Cardiac muscle cell (in vitro differentiated cells and primary cell): ENCODE measurements around the gene PTGDS. TPM values are rescaled to one million over a fixed set of nuclear protein-coding genes. Genes with fewer than 3 reads are reported as not detected.

ENCODE experiments used
- DNase-seq, 2 donors: peaks; one replicate each; pipeline versions ENCODE4 v3.0.0 to v3.0.0-alpha.2; 2010 to 2017; ENCODE audit warnings: low read depth in 1 of 2, low spot score in 1 of 2
- H3K27ac ChIP-seq: fragments of 200-600 bp; sonication (generic); 2 replicates; pipeline ENCODE4 v1.5.1; 2016
- H3K27me3 ChIP-seq: fragments of 200-600 bp; sonication (generic); 2 replicates; pipeline ENCODE4 v1.6.0; 2016; ENCODE audit warnings: control low read depth
- H3K36me3 ChIP-seq: fragments of 200-600 bp; sonication (generic); 2 replicates; pipeline ENCODE4 v1.5.1; 2016; ENCODE audit warnings: control low read depth
- H3K4me1 ChIP-seq: fragments of 200-600 bp; sonication (generic); 2 replicates; pipeline ENCODE4 v1.8.1; 2017; ENCODE audit warnings: low read depth, mild to moderate bottlenecking, mixed run types
- H3K4me3 ChIP-seq: fragments of 200-600 bp; sonication (generic); 2 replicates; pipeline ENCODE4 v1.5.1; 2016; ENCODE audit warnings: mild to moderate bottlenecking
- H3K9me3 ChIP-seq: fragments of 200-600 bp; sonication (generic); 2 replicates; pipeline ENCODE4 v1.5.1; 2017; ENCODE audit warnings: low read depth, mild to moderate bottlenecking, control low read depth
- polyA plus RNA-seq: library from polyadenylated mRNA; unstranded; fragments of >200 nt; fragmentation: Nextera tagmentation; extraction: Ambion mirVana; gene quantifications from 2 replicates; pipeline ENCODE4 v1.2.1, GENCODE V29; 2016
- total RNA-seq: library from RNA; depleted of rRNA; stranded (reverse); fragments of >200 nt; gene quantifications from 2 replicates; pipeline ENCODE4 v1.2.3, GENCODE V29; 2016
- TF ChIP-seq, protein P1 (sequence below): IDR thresholded peaks from 2 replicates; pipeline ENCODE4 v1.5.1; 2012; ENCODE audit warnings: low read depth, mild to moderate bottlenecking, low read length

PTGDS gene
- total and polyA plus RNA-seq, 2 experiments from 2014 or later, result 3.4 to 3.9 TPM

DNA sequence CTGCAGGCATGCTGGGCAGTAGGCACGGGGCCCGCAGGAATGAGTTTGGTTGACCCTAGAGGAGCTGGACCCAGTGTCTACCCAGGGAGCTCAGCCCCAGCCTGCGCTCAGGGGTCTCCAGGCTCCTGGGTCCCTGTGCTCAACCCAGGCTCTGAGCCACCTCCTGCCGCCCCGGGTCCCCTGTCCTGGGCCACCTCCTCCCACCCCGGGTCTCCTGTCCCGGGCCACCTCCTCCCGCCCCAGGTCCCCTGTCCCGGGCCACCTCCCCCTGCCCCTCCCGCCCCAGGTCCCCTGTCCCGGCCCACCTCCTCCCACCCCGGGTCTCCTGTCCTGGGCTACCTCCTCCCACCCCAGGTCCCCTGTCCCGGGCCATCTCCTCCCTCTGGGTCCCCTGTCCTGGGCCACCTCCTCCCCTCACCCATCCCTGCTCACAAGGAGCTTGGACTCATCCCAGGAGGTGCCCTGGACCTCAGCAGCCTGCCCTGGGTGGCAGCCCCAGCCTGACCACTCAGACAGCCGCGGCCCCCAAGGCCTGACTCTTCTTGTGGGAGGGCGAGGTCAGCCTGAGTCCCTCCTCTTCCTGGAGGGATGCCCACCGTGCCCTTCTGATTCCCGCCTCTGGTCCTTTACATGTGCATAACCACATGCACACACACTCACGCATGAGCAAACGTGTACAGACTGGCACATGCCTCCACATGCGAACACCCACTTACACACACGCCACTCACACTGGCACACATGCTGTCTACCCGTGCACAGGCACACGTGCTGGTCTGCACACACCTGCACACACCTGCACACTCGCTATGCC is 22.8 kb upstream of the PTGDS start:
- Histone ChIP-seq H3K9me3 (no peaks in the 10 kb centered on the region), H3K27me3 (no peaks in the 10 kb centered on the region), H3K4me1 (peaks cover 10% of the 10 kb centered on the region), H3K4me3 (no peak overlapping the region), H3K27ac (no peak overlapping the region), H3K36me3 (no peaks in the 10 kb centered on the region)
- no peak for DNase-seq
- TF ChIP-seq, protein P1, sequence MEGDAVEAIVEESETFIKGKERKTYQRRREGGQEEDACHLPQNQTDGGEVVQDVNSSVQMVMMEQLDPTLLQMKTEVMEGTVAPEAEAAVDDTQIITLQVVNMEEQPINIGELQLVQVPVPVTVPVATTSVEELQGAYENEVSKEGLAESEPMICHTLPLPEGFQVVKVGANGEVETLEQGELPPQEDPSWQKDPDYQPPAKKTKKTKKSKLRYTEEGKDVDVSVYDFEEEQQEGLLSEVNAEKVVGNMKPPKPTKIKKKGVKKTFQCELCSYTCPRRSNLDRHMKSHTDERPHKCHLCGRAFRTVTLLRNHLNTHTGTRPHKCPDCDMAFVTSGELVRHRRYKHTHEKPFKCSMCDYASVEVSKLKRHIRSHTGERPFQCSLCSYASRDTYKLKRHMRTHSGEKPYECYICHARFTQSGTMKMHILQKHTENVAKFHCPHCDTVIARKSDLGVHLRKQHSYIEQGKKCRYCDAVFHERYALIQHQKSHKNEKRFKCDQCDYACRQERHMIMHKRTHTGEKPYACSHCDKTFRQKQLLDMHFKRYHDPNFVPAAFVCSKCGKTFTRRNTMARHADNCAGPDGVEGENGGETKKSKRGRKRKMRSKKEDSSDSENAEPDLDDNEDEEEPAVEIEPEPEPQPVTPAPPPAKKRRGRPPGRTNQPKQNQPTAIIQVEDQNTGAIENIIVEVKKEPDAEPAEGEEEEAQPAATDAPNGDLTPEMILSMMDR, result no peak

DNA sequence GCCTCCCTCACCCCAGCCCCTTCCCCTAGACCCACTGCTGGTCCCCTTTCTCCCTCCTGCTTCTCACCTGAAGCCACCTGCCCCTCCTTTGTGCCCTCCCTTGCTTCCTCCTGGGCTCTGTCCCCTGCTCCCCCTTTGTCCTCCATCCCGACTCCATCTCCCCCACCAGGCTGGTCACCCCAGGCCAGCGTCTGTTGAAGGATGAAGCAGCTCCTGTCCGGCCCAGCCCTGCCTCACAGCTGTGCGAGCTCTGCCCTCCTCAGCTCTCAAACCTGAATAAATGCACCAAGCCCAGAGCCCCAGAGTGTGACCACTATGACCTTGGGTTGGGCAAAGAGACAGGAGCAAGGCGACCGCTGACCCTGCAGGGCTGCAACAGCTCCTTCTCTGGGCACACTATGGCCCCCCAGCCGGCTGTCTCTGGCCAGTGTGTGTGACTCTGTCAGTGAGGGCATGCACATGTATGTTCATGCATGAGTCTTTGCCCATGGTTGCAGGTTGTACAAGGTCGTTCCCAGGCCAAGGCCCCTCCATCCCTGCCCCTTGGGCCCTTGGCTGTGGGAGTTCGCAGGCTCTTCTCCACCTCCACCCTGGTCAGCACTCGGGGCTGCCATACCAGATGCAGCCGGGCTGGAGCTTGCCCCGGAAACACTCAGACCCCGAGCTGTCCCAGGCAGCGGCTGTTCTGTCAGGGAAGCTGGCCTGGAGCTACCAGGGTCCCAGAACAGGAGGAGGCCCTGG is 21.9 kb upstream of the PTGDS start:
- Histone ChIP-seq H3K4me3 (no peak overlapping the region), H3K9me3 (no peaks in the 10 kb centered on the region), H3K27me3 (no peaks in the 10 kb centered on the region), H3K4me1 (peaks cover 7% of the 10 kb centered on the region), H3K27ac (no peak overlapping the region), H3K36me3 (no peaks in the 10 kb centered on the region)
- no peak for DNase-seq
- TF ChIP-seq, protein P1, result no peak

DNA sequence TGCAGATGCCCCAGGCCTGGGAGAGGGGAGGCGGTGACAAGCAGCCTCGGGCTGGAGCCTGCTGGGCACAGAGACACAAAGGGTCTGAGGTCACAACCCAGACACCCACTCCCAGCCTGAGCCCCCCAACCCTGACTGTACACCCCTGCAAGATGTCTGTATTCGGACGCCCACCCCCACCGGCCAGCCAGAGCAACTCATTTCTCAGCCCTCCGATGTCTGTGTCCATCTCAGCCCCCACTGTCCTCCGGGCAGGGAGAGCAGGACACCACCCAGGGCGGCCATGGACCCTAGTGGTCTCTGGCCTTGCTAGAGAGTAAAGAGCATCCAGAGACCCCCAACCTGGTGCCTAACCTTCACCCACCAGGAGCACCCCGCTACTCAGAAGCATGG is 21.4 kb upstream of the PTGDS start:
- H3K27ac ChIP-seq, result no peak overlapping the region
- peaks cover 1% of the 10 kb centered on the region for H3K4me1 ChIP-seq
- no peak overlapping the region for H3K4me3 ChIP-seq
- H3K27me3 ChIP-seq, result no peaks in the 10 kb centered on the region
- no peak for DNase-seq
- H3K9me3 ChIP-seq, result no peaks in the 10 kb centered on the region
- no peaks in the 10 kb centered on the region for H3K36me3 ChIP-seq
- TF ChIP-seq, protein P1, result no peak

DNA sequence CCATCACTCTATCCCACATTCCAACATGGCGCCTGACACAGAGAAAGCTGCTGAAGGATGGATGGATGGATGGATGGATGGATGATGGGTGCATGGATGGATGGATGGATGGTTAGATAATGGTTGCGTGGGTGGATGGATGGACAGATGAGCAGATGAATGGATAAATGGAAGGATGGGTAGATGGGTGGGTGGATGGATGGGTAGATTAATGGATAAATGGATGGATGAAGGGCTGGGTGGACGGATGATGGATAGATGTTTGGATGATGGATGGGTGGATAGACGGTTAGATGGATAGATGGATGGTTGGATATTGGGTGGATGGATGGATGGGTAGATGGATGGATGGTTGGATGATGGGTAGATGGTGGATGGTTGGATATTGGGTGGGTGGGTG is 20.7 kb upstream of the PTGDS start:
- TF ChIP-seq, protein P1, result no peak
- no peak for DNase-seq
- Histone ChIP-seq H3K9me3 (no peaks in the 10 kb centered on the region), H3K36me3 (no peaks in the 10 kb centered on the region), H3K27ac (no peak overlapping the region), H3K4me1 (no peaks in the 10 kb centered on the region), H3K27me3 (no peaks in the 10 kb centered on the region), H3K4me3 (no peak overlapping the region)

DNA sequence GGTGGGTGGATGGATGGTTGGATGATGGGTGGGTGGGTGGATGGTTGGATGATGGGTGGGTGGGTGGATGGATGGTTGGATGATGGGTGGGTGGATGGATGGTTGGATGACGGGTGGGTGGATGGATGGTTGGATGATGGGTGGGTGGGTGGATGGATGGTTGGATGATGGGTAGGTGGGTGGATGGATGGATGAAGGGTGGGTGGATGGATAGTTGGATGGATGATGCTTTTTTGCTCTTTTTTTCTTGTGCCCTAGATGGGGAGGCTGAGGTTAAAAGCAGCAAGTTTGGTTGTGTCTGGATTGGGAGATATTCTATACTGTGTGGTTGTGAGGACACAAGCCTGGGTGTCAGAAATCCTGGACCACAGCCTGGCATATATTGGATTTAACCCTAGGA is 19.8 kb upstream of the PTGDS start:
- H3K4me1 ChIP-seq, result no peaks in the 10 kb centered on the region
- H3K27ac ChIP-seq, result no peak overlapping the region
- H3K27me3 ChIP-seq, result no peaks in the 10 kb centered on the region
- H3K9me3 ChIP-seq, result no peaks in the 10 kb centered on the region
- DNase-seq, result no peak
- TF ChIP-seq, protein P1, result no peak
- H3K36me3 ChIP-seq, result no peaks in the 10 kb centered on the region
- no peak overlapping the region for H3K4me3 ChIP-seq
